ENCODE measurements around the gene SPACA6.

DNA sequence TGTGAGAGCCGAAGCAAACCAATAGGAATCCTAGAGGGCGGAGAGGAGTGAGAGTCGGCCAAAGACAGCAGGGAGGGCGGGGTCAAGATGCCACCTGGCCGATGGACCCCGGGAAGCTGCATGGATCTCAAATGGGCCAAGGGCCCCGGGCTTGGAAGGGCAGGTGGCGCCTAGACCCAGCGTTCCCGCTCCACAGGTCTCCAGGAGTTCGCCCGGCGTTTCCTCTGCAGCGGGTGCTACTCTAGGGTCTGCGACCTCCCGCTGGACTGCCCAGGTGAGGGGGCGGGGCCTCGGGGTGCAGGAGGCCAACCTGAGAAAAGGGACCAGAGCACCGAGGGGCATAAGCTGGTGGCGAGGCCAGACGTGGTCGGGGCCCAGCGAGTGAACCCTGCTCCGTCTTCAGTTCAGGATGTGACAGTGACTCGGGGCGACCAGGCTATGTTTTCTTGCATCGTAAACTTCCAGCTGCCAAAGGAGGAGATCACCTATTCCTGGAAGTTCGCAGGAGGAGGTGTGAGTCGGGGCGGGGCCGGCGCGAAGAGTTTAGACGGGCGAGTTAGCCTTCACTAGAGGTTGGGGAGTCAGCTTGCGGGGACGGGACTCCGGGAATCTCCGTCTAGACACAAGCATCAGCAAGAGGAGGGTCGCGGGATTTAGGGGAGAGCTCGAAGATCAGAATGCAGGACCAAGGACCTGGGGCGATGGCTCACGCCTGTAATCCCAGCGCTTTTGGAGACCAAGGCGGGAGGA, 9.9 kb downstream of the SPACA6 start:
- TF ChIP-seq, protein P1, sequence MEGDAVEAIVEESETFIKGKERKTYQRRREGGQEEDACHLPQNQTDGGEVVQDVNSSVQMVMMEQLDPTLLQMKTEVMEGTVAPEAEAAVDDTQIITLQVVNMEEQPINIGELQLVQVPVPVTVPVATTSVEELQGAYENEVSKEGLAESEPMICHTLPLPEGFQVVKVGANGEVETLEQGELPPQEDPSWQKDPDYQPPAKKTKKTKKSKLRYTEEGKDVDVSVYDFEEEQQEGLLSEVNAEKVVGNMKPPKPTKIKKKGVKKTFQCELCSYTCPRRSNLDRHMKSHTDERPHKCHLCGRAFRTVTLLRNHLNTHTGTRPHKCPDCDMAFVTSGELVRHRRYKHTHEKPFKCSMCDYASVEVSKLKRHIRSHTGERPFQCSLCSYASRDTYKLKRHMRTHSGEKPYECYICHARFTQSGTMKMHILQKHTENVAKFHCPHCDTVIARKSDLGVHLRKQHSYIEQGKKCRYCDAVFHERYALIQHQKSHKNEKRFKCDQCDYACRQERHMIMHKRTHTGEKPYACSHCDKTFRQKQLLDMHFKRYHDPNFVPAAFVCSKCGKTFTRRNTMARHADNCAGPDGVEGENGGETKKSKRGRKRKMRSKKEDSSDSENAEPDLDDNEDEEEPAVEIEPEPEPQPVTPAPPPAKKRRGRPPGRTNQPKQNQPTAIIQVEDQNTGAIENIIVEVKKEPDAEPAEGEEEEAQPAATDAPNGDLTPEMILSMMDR (IDR thresholded peaks at IDR 0.05): no peak
- TF ChIP-seq POLR2A (IDR thresholded peaks at IDR 0.05) (no peak), EP300 (IDR thresholded peaks at IDR 0.05) (no peak)

Data from ovary (tissue), 3 donors.